Osteocyte (in vitro differentiated cells): ENCODE measurements around the gene TARBP1. TPM values are rescaled to one million over a fixed set of nuclear protein-coding genes. Genes with fewer than 3 reads are reported as not detected.

Source experiments
- DNase-seq: peaks from one replicate; pipeline ENCODE4 v3.0.0; 2021; ENCODE audit warnings: mixed read lengths; ENCODE audit not compliant: unreplicated experiment; ENCODE audit errors: extremely low spot score
- H3K27ac Mint-ChIP-seq: one replicate; pipeline ENCODE4 v1.8.0; 2021; ENCODE audit warnings: mild to moderate bottlenecking, mixed read lengths; ENCODE audit not compliant: unreplicated experiment
- H3K27me3 Mint-ChIP-seq: one replicate; pipeline ENCODE4 v1.8.0; 2021; ENCODE audit warnings: mixed read lengths; ENCODE audit not compliant: unreplicated experiment
- H3K36me3 Mint-ChIP-seq: one replicate; pipeline ENCODE4 v1.8.0; 2021; ENCODE audit warnings: mixed read lengths; ENCODE audit not compliant: unreplicated experiment
- H3K4me1 Mint-ChIP-seq: one replicate; pipeline ENCODE4 v1.8.0; 2021; ENCODE audit warnings: mixed read lengths; ENCODE audit not compliant: unreplicated experiment
- H3K4me3 Mint-ChIP-seq: one replicate; pipeline ENCODE4 v1.8.0; 2021; ENCODE audit warnings: mild to moderate bottlenecking, moderate library complexity, mixed read lengths; ENCODE audit not compliant: unreplicated experiment
- H3K9me3 Mint-ChIP-seq: one replicate; pipeline ENCODE4 v1.8.0; 2021; ENCODE audit warnings: mixed read lengths; ENCODE audit not compliant: unreplicated experiment
- CTCF ChIP-seq: fragments of 200-600 bp; sonication (generic); IDR thresholded peaks from 2 replicates; pipeline ENCODE4 v1.5.0; 2021; ENCODE audit warnings: antibody characterized with exemption, mild to moderate bottlenecking, moderate library complexity
- total RNA-seq: library from RNA; stranded (reverse); gene quantifications from 2 replicates; pipeline ENCODE4 v1.2.1, GENCODE V29; 2021

Gene TARBP1
- total RNA-seq, 1 donor from 2014 or later: 19.0 TPM

GRCh38 chr1:234473118-234473517, 5.9 kb downstream of the TARBP1 start:
- Mint-ChIP-seq H3K27ac (no peak overlapping the region), H3K4me3 (no peak overlapping the region), H3K4me1 (peaks cover 21% of the 10 kb centered on the region), H3K27me3 (no peaks in the 10 kb centered on the region), H3K36me3 (peaks cover 5% of the 10 kb centered on the region), H3K9me3 (no peaks in the 10 kb centered on the region)
- no peak for DNase-seq
- TF ChIP-seq CTCF: no peak

GRCh38 chr1:234469376-234469775, 9.6 kb downstream of the TARBP1 start:
- no peak for TF ChIP-seq CTCF
- no peak overlapping the region for H3K27ac Mint-ChIP-seq
- H3K9me3 Mint-ChIP-seq: no peaks in the 10 kb centered on the region
- DNase-seq: no peak
- no peak overlapping the region for H3K4me3 Mint-ChIP-seq
- peaks cover 27% of the 10 kb centered on the region for H3K36me3 Mint-ChIP-seq
- H3K27me3 Mint-ChIP-seq: no peaks in the 10 kb centered on the region
- H3K4me1 Mint-ChIP-seq: peaks cover 5% of the 10 kb centered on the region

GRCh38 chr1:234468580-234468979, 10.4 kb downstream of the TARBP1 start:
- no peak for TF ChIP-seq CTCF
- Mint-ChIP-seq H3K4me1 (peaks cover under 1% of the 10 kb centered on the region), H3K36me3 (peaks cover 27% of the 10 kb centered on the region), H3K27me3 (no peaks in the 10 kb centered on the region), H3K9me3 (no peaks in the 10 kb centered on the region), H3K27ac (no peak overlapping the region), H3K4me3 (no peak overlapping the region)
- no peak for DNase-seq

GRCh38 chr1:234467821-234468220, 11.2 kb downstream of the TARBP1 start:
- H3K36me3 Mint-ChIP-seq: peaks cover 29% of the 10 kb centered on the region
- DNase-seq: no peak
- H3K27me3 Mint-ChIP-seq: no peaks in the 10 kb centered on the region

GRCh38 chr1:234466945-234467344, 12.0 kb downstream of the TARBP1 start:
- no peaks in the 10 kb centered on the region for H3K4me1 Mint-ChIP-seq
- H3K4me3 Mint-ChIP-seq: no peak overlapping the region
- peaks cover 34% of the 10 kb centered on the region for H3K36me3 Mint-ChIP-seq
- H3K9me3 Mint-ChIP-seq: no peaks in the 10 kb centered on the region
- no peaks in the 10 kb centered on the region for H3K27me3 Mint-ChIP-seq
- no peak for TF ChIP-seq CTCF
- no peak overlapping the region for H3K27ac Mint-ChIP-seq
- DNase-seq: no peak

More at GRCh38 chr1:234467821-234468220, 11.2 kb downstream of the TARBP1 start:
- TF ChIP-seq CTCF: no peak
- Mint-ChIP-seq H3K27ac (no peak overlapping the region), H3K4me3 (no peak overlapping the region), H3K9me3 (no peaks in the 10 kb centered on the region), H3K4me1 (no peaks in the 10 kb centered on the region)
